C4-2B (cell line): ENCODE results near the gene CES4A.

Experiments
- CTCF ChIP-seq: fragments of 450-650 bp; conservative IDR thresholded peaks from 2 replicates; pipeline ENCODE4 v1.5.1; 2017; ENCODE audit warnings: mild to moderate bottlenecking
- ZFX ChIP-seq: fragments of 450-650 bp; IDR thresholded peaks from 2 replicates; pipeline ENCODE4 v1.6.1; 2017

DNA sequence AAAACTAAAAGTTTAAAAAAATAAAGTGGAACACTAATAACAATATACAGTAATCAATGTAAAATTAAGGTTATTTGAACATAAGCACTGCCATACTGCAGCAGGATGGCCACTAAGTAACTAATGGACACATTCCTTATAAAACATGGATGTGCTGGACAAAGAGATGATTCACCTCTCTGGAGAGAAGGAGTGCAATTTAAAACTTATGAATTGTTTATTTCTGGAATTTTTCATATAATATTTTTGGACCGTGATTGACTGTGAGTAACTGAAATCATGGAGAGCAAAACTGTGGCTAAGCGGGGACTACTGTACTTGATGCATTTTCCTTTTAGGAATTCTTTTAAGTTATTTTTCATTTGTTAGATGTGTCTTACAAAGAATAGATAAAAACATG, 62.4 kb downstream of the CES4A start:
- no peak for TF ChIP-seq CTCF
- TF ChIP-seq ZFX, result no peak
